ENCODE data around the gene CD28. TPM values are rescaled to one million over a fixed set of nuclear protein-coding genes. Genes with fewer than 3 reads are reported as not detected.
"Not testable (repeated sequence)": the region's sequence is repeated elsewhere in the genome, so short reads cannot be mapped to it uniquely, and the experiment has no call there.

CD28 gene
- total RNA-seq, 1 donor from 2014 or later, result 59.3 TPM

GRCh38 chr2:203785391-203786110 is 79.1 kb downstream of the CD28 start:
- H3K4me3 Mint-ChIP-seq (ENCODE audit: low read depth); H3K9me3 Mint-ChIP-seq; DNase-seq (ENCODE audit: low spot score); H3K36me3 Mint-ChIP-seq (ENCODE audit: low read depth); H3K27ac Mint-ChIP-seq; intact Hi-C loops (cut with micrococcal nuclease); H3K27me3 Mint-ChIP-seq (ENCODE audit: low read depth): not testable (repeated sequence)
- H3K4me1 Mint-ChIP-seq (ENCODE audit: low read depth), result peaks cover 36% of the 10 kb centered on the region

- intact Hi-C loops (cut with micrococcal nuclease), result no loop called here
- Mint-ChIP-seq H3K9me3 (no peaks in the 10 kb centered on the region), H3K27ac (no peak overlapping the region), H3K4me1 (ENCODE audit: low read depth) (peaks cover 30% of the 10 kb centered on the region), H3K4me3 (ENCODE audit: low read depth) (no peak overlapping the region), H3K36me3 (ENCODE audit: low read depth) (no peaks in the 10 kb centered on the region), H3K27me3 (ENCODE audit: low read depth) (no peaks in the 10 kb centered on the region)
- DNase-seq (ENCODE audit: low spot score), result no peak
These were observed 80.3 kb downstream of the CD28 start for GRCh38 chr2:203786549-203787351.

- Mint-ChIP-seq H3K27me3 (ENCODE audit: low read depth) (no peaks in the 10 kb centered on the region), H3K4me1 (ENCODE audit: low read depth) (peaks cover 20% of the 10 kb centered on the region), H3K4me3 (ENCODE audit: low read depth) (no peak overlapping the region), H3K36me3 (ENCODE audit: low read depth) (no peaks in the 10 kb centered on the region), H3K27ac (no peak overlapping the region), H3K9me3 (no peaks in the 10 kb centered on the region)
- intact Hi-C loops (cut with micrococcal nuclease), result no loop called here
- DNase-seq (ENCODE audit: low spot score), result no peak
These were observed 81.5 kb downstream of the CD28 start for GRCh38 chr2:203787979-203788378.

Other genes starting within 250 kb of the CD28 start
- 2.8 and 4.6 TPM in 2 replicates for gene RAPH1, start 171.3 kb upstream of the CD28 start, total RNA-seq
- 166 and 180 TPM in 2 replicates for gene CTLA4, start 161.1 kb downstream of the CD28 start, total RNA-seq
- gene ICOS, start 230.1 kb downstream of the CD28 start, total RNA-seq, result 76.2 and 78.7 TPM in 2 replicates